ENCODE results near the gene OGG1.
A peak's percentile ranks its signal among the peaks of the same experiment; 100 is the strongest.
"Not testable (repeated sequence)": the region's sequence is repeated elsewhere in the genome, so short reads cannot be mapped to it uniquely, and the experiment has no call there.

OGG1 gene

GRCh38 chr3:9765865-9766264 lies 16.1 kb downstream of the OGG1 start:
- DNase-seq (ENCODE audit: low spot score): no peak

DNA sequence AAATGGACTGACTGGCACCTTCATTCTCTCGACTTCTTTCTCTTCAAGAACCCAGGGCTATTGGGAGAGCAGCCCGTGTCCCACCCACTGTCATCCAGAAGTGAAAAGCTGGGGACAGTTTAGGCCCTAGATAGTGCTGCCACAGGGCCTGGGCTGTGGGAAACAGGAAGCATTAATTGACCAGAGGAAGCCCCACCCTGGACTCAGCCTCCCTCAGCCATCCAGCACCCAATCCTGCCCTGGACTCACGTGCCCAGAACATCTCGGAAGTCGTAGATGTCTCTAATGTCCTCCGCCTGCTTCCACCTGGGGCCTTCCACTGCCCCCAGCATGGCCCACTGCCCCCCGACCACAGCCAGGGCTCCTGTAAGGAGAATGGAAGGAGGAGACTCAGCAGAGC lies 17.7 kb downstream of the OGG1 start:
- no peak for DNase-seq (ENCODE audit: low spot score)

DNA sequence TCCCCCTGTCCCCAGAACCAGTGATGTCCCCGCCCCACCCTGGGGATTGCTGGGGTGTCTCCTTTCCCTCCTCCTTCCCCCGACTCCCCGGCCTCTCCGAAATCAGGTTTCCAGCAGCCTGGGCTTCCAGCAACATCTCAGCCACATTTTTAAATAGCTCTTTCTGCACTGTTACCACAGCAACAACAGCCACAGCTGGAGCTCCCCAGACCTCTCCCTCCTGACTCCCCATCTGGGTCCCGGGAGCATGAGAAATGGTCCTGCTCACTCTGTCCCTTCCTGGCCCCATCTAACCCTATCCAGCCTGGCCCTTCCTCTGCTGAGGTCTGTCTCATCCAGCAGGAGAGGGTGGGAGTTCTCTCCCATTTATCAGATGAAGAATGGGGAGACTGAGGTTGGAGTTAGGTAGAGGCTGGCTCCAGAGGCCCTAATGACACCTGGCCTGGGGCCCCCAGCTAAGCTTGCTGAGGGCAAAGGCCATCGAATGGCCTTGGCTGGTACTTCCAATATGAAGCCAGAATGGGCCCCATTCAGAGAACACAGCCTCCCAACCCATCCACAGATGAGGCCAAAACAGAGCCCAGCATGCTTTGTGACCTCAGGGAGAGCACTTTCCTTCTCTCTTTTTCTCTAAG lies 18.5 kb downstream of the OGG1 start:
- DNase-seq (ENCODE audit: low spot score): no peak

DNA sequence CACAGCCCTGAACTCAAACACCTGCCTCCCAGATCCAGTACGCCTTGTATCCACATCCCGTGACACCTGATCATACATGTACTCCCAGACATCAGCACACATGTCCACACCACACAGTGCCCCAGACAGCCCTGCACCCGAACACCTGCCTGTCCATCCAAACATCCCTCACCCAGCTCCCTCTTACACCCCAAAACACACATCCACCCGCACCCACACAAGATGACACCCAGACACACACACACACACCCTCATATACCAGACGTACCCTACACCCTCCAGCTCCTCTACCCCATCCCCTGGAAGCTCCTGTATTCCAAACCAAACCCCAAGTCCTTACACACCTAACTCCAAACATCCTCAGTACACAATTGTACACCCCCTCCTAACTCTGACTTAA lies 19.3 kb downstream of the OGG1 start:
- DNase-seq (ENCODE audit: low spot score): no peak

DNA sequence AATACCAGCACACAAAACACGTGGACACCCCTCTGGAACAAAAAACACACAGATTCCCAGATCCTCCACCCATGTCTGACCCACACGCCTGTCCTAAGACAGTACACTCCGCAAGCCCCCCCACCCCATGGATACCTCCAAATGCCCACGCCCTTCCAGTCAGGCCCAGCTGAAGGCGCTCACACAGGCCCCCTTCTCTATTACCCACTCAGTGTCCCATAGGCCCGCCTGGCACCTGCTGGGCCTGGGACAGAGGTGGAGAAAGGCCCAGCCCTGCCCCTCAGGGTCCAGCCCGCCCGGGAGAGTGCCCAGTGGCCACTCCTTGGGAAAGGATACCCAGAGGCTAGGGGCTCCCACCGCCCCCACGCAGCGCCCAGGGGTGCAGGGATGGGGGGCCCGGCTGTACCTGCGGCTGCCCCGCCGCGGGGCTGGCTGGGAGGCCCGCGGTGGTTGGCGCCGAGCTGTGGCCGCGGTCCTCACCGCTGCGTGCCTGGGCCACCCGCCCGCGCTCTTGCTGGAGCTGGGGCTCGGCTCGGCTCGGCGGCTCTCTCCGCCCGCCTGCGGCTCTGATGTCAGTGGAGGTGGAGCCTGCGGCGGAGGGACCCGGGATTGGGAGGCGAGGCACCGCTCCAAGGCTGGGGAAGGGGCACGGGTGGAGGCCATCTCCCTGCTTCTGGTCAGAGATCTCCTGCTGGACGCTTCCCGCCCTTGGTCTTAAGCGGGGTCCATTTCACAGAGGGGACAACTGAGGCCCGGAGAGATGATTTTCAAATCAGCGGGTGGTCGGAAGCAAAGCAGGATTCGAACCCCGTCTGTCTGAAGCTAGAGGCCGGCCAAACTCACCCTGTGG lies 19.9 kb downstream of the OGG1 start, which contains the start of gene CAMK1:
Gene CAMK1 (minus strand): TSS at position 522 of the 850 bp plus-strand sequence. CDS start 2,198 bp downstream, outside the sequence.
- peak; percentile 48 for DNase-seq (ENCODE audit: low spot score)

GRCh38 chr3:9770276-9770812 lies 20.6 kb downstream of the OGG1 start:
- DNase-seq (ENCODE audit: low spot score): no peak

DNA sequence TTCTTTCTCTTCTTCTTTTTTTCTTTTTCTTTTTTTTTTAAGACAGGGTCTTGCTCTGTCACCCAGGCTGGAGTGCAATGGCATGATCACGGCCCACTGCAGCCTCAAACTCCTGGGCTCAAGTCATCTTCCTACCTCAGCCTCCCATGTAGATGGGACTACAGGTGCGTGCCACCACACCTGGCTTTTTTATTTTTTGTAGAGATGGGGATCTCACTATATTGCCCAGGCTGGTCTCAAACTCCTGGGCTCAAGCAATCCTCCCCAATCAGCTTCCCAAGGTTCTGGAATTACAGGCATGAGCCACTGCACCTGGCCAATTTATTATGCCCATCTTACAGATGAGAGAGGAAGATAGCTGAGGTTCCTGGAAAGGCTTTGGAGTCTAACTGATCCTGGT lies 21.3 kb downstream of the OGG1 start:
- DNase-seq (ENCODE audit: low spot score): not testable (repeated sequence)

DNA sequence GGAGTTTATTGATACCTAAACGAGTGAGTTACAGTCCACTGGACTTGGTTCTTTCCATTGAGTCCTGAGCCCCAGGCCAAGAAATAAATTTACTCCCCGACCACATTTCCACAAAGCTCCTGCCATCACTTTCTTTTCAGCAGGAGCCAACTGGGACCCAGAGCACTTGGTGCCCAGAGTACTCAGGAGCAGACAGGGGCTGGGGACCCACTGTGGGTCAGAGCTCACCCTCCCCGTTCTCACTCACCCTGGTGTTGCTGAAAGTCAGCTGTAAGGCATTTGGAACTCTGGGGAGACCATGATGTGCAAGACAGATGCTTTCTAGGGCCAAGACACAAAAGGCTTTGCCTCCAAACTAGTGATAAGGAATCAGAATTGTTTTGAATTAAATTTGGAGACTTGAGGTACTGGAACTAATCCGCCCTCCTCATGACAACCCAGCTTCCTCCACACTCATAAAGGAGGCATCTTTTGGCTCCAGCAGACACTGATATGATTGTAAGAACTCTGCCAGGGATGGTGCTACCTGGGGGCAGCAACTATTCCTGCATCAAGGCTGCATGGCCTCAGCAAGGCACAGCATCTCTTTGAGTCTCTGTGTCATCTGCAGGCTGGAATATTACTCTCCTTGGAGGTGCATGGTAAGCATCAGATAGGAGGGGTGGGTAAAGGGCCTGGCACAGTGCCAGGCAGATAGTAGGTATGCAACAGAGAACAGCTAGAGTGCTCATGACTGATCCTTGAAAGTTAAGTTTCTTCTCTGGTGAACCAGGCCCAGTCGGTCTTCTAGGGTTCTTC lies 27.3 kb downstream of the OGG1 start:
- no peak for DNase-seq (ENCODE audit: low spot score)

DNA sequence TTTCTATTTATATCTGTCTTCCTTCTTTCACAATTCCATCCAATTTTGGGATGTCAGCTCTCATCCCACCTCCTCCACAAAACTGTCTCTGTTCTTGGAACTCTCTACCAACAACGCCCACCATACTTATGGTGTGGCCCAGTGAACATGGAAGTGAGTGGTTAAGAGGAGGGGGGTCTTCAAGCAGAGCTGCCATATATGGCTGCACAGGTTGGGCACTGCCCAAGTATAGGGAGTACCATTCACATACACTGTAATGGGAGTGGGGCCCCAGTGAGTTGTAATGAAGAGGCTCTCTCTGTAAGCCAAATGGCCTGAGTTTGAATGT lies 27.9 kb downstream of the OGG1 start:
- DNase-seq (ENCODE audit: low spot score): no peak

GRCh38 chr3:9778143-9779074 lies 28.7 kb downstream of the OGG1 start:
- no peak for DNase-seq (ENCODE audit: low spot score)

DNA sequence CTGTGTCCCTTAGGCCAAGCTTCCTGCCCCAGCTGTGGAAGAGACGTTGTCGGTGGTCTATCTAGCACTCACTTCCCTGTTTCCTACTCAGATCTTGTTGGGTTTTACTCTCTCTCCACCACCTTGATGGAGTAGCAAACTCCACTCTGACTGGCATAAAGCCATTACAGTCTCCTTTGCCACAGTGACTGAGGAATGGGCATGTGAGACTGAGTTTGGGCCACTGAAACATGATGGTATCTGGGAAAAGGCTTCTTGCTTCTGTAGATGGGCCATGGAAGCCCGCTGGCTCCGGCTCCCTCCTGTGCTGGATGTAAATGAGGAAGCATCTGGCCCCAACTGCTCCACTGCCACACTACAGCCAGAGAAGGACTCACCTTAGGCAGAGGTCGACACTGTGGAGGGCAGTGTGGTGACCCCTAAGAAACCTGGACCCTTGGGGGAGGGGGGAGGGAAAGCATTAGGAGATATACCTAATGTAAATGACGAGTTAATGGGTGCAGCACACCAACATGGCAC lies 29.4 kb downstream of the OGG1 start:
- no peak for DNase-seq (ENCODE audit: low spot score)

- peak; percentile 25 for DNase-seq (ENCODE audit: low spot score)
Measured at GRCh38 chr3:9779721-9780457, 30.1 kb downstream of the OGG1 start.

DNA sequence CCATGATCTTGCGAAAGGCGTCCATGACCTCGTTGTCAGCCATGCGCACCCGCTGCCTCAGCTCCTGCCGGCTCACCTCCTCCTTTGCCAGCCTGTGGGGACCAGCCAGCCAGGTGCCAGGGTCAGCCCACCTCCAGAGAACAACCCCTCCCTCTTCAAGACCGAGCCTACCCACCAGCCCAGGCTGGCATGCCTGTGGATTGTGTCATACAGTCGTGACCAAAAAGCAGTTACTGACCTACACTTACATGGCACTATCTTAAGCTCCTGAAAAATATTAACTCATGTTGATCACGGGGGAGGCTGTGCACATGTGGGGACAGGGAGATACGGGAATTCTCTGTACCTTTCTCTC lies 30.7 kb downstream of the OGG1 start:
- DNase-seq (ENCODE audit: low spot score): no peak

- DNase-seq (ENCODE audit: low spot score): no peak
Measured at GRCh38 chr3:9780910-9781309, 31.2 kb downstream of the OGG1 start.

DNA sequence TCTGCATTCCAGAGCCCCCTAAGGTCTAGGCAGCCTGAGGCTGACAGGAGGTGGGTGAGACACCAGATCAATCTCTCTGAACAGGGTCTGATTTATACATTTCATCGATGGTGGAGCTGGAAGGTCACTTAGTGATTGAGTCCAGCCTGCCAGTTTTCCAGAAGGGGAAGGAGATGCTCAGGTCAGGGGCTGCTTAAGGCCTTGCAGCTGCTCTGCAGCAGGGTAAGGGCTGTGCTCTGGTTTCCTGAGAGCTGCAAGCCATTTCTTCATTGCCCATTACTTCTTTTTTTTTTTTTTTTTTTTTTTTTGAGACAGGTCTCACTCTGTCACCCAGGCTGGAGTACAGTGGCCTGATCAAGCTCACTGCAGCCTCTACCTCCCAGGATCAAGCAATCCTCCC lies 31.8 kb downstream of the OGG1 start:
- DNase-seq (ENCODE audit: low spot score): no peak

GRCh38 chr3:9781978-9782603 lies 32.3 kb downstream of the OGG1 start:
- no peak for DNase-seq (ENCODE audit: low spot score)

GRCh38 chr3:9782770-9783169 lies 33.0 kb downstream of the OGG1 start:
- DNase-seq (ENCODE audit: low spot score): peak; percentile 26

DNA sequence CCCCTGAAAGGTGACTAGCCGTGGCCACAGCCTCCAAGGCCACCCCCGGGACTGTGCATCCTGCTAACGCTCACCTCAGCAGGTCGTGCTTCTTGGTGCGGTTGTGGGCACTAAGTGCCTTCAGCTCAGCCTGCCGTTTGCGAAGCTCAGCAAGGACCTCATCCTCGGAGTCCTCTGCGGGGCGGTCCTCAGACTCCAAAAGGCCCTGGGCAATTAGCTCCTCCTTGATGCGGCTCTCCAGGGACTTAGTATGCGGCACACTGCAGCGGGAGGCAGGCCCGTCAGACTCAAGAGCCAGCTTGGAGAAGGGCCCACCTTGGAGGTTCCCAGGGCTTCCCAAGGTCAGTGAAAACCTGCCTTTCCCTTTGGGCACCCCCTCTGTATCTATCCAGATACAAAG lies 34.2 kb downstream of the OGG1 start:
- no peak for DNase-seq (ENCODE audit: low spot score)

DNA sequence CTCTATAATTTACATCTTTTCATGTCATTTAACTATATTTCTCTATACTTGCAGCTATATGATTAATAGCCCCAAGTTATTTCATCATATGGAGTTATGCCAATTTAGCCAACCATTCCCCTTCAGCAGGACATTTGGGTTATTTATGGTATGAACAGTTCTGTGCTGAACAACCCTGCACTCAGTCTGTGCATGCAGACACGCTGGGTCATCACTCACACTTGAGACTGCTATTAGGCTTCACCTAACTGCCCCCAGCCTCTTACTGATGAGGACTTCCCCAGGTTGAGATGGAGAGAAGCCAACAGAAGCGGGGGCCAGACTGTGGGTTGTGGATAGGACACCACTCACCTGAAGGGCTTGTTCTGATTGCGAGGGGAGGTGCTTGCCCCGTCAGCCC lies 35.2 kb downstream of the OGG1 start:
- DNase-seq (ENCODE audit: low spot score): no peak

GRCh38 chr3:9785602-9786001 lies 35.9 kb downstream of the OGG1 start:
- no peak for DNase-seq (ENCODE audit: low spot score)

All from CD4-positive, alpha-beta T cell treated with Interleukin-2 at 100 ng/mL for 4 hours (primary cell).